Stomach (tissue), 4 donors: Measurements from ENCODE around the gene GPR153.
"Not testable (repeated sequence)": the region's sequence is repeated elsewhere in the genome, so short reads cannot be mapped to it uniquely, and the experiment has no call there.

Source experiments
- CTCF ChIP-seq, 7 experiments: fragments of 450-650 bp in 4 of 7; fragments of 200-600 bp in 3 of 7; sonication (generic) in 3 of 7; IDR thresholded peaks; one replicate each; pipeline ENCODE4 v1.5.1; 2016 to 2019; ENCODE audit warnings: antibody characterized with exemption in 7 of 7, control low read depth in 2 of 7, mild to moderate bottlenecking in 1 of 7
- EP300 ChIP-seq: sonication (generic); formaldehyde crosslinking; IDR thresholded peaks from one replicate; pipeline ENCODE4 v1.6.1; 2017; ENCODE audit warnings: antibody characterized with exemption
- POLR2AphosphoS5 ChIP-seq, 3 donors: sonication (generic); formaldehyde crosslinking; IDR thresholded peaks; one replicate each; pipeline ENCODE4 v1.6.1; 2016; ENCODE audit warnings: antibody characterized with exemption in 3 of 3

GRCh38 chr1:6307682-6308081, 46.8 kb upstream of the GPR153 start:
- not testable (repeated sequence) for TF ChIP-seq CTCF (IDR thresholded peaks at IDR 0.05); POLR2AphosphoS5 (IDR thresholded peaks at IDR 0.05); EP300
